Ectodermal cell (in vitro differentiated cells): ENCODE measurements around the gene HES1.

Source experiments
- H3K27ac ChIP-seq: 2 replicates; pipeline ENCODE4 v1.7.0; 2013; ENCODE audit warnings: mild to moderate bottlenecking, low read depth, low read length; ENCODE audit not compliant: insufficient read depth, poor library complexity, severe bottlenecking
- H3K27me3 ChIP-seq: 2 replicates; pipeline ENCODE4 v1.7.0; 2013; ENCODE audit warnings: mild to moderate bottlenecking, low read length; ENCODE audit not compliant: insufficient read depth, control insufficient read depth, poor library complexity, severe bottlenecking
- H3K36me3 ChIP-seq: one replicate; pipeline ENCODE4 v1.7.0; 2013; ENCODE audit warnings: low read length; ENCODE audit not compliant: control insufficient read depth, insufficient read depth
- H3K4me1 ChIP-seq: one replicate; pipeline ENCODE4 v1.7.0; 2013; ENCODE audit warnings: low read length; ENCODE audit not compliant: control insufficient read depth, insufficient read depth
- H3K4me3 ChIP-seq: 2 replicates; pipeline ENCODE4 v1.7.0; 2013; ENCODE audit warnings: low read depth, low read length, control low read depth; ENCODE audit not compliant: insufficient read depth
- H3K9me3 ChIP-seq: 2 replicates; pipeline ENCODE4 v1.7.0; 2013; ENCODE audit warnings: mild to moderate bottlenecking, low read length, moderate library complexity; ENCODE audit not compliant: control insufficient read depth
- WGBS, 2 experiments: methylation state at CpG; one replicate each; pipeline ENCODE4 v1.1.7; 2013; ENCODE audit warnings: missing lambda C conversion rate in 2 of 2; 5-methylcytosine and 5-hydroxymethylcytosine counted together

The HES1 gene

DNA sequence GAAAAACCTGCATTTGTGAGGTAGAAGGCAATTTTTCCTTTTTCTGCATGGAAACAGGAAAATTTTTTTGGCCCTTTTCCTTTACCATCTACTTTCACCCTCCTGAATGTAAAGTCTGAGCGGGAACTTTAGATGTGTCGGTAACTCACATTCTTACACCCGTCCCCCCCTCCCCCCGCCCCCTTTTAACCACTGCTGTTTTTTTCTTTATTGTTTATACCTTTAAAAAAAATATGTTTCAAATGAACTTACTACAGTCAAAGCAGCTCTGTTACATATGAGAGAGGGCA is 487 bp upstream of the HES1 start:
- 0% methylated on average over 1 to 2 of the region's 4 CpGs for WGBS, 2 experiments
- no peaks in the 10 kb centered on the region for H3K36me3 ChIP-seq
- H3K27me3 ChIP-seq = peaks cover 46% of the 10 kb centered on the region
- H3K27ac ChIP-seq = peak overlapping the region; percentile 85
- H3K4me1 ChIP-seq = peaks cover 48% of the 10 kb centered on the region
- peak overlapping the region; percentile 65 for H3K4me3 ChIP-seq
- no peaks in the 10 kb centered on the region for H3K9me3 ChIP-seq

- 0% methylated on average over 17 of the region's 17 CpGs for WGBS, 2 experiments
- Histone ChIP-seq H3K4me3 (peak overlapping the region; percentile 65), H3K27me3 (peaks cover 41% of the 10 kb centered on the region), H3K4me1 (peaks cover 38% of the 10 kb centered on the region), H3K9me3 (no peaks in the 10 kb centered on the region), H3K27ac (no peak overlapping the region), H3K36me3 (no peaks in the 10 kb centered on the region)
Measured at GRCh38 chr3:194136519-194137007, 615 bp downstream of the HES1 start.

DNA sequence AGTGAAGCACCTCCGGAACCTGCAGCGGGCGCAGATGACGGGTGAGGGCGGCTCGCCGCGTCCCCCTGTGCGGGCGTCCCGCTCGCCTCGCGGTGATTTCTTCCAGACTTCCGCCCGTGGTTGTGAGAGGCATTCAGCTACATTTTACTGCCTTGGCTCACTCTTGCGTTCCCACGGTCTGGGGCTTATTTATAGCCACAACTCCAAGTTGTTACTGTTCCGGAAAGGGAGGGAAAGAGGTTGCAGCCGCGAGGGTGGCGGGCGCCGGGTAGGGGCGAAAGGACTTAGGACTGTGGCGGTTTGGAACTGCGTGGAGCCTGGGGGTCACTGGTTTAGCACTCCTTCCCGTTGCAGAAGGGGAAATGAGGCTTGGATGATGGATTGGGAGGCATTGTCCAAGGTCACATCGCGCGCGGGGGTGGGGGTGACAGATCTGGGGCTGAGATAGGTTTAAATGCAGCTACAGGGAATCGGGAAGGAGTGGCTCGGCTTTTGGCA is 1.1 kb downstream of the HES1 start:
- Histone ChIP-seq H3K27me3 (peaks cover 36% of the 10 kb centered on the region), H3K4me1 (peaks cover 38% of the 10 kb centered on the region)
- 0 to 1% methylated on average over 34 of the region's 34 CpGs for WGBS, 2 experiments

GRCh38 chr3:194137506-194138474 is 1.8 kb downstream of the HES1 start:
- Histone ChIP-seq H3K36me3 (no peaks in the 10 kb centered on the region), H3K4me3 (peak overlapping the region; percentile 65), H3K27ac (no peak overlapping the region), H3K9me3 (no peaks in the 10 kb centered on the region), H3K27me3 (peaks cover 29% of the 10 kb centered on the region), H3K4me1 (peaks cover 35% of the 10 kb centered on the region)
- 1 to 3% methylated on average over 68 of the region's 69 CpGs for WGBS, 2 experiments

More for the DNA sequence above, 1.1 kb downstream of the HES1 start:
- Histone ChIP-seq H3K27ac (no peak overlapping the region), H3K36me3 (no peaks in the 10 kb centered on the region), H3K9me3 (no peaks in the 10 kb centered on the region), H3K4me3 (peak overlapping the region; percentile 65)

GRCh38 chr3:194138732-194139070 is 2.8 kb downstream of the HES1 start:
- H3K36me3 ChIP-seq = no peaks in the 10 kb centered on the region
- peaks cover 20% of the 10 kb centered on the region for H3K27me3 ChIP-seq
- H3K9me3 ChIP-seq = no peaks in the 10 kb centered on the region
- 28 to 29% methylated on average over 4 of the region's 4 CpGs for WGBS, 2 experiments
- peak overlapping the region; percentile 8 for H3K4me3 ChIP-seq
- peaks cover 30% of the 10 kb centered on the region for H3K4me1 ChIP-seq
- H3K27ac ChIP-seq = no peak overlapping the region

DNA sequence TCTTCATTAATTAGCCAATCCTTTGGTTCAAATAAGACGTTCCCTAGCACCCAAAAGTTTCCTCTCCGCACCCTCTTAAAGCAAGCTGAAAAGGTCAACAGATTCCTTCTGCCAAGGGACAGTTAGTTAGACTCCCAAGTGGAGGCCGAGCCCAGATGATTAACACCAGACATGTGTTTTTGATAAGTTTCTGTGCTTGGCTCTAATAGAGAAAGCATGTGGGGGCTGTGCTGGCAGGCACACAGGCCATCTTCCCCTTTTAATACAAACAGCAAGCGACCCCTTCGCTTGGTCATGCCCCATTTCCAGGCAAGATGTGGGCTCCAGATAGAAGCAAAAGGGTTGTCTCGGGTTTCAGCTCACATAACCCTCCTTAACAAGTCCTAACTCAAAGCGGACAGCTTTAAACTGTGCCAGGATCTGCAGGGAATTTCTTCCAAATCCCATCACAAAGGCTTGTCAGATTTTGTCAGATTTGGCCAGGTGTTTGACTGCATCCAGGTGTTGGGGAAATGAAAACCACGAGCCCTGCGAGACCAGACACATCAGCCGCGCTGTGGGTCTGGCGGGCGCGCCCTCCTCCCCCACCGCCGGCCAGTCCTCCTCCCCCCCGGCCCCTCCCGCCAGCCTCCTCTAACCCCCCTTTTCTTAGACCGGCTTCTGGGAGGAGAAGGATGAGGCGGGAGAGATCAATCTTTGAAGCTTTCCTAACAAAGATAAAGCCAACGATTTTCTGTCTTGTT is 3.3 kb downstream of the HES1 start:
- peaks cover 30% of the 10 kb centered on the region for H3K4me1 ChIP-seq
- peak overlapping the region; percentile 9 for H3K27ac ChIP-seq

DNA sequence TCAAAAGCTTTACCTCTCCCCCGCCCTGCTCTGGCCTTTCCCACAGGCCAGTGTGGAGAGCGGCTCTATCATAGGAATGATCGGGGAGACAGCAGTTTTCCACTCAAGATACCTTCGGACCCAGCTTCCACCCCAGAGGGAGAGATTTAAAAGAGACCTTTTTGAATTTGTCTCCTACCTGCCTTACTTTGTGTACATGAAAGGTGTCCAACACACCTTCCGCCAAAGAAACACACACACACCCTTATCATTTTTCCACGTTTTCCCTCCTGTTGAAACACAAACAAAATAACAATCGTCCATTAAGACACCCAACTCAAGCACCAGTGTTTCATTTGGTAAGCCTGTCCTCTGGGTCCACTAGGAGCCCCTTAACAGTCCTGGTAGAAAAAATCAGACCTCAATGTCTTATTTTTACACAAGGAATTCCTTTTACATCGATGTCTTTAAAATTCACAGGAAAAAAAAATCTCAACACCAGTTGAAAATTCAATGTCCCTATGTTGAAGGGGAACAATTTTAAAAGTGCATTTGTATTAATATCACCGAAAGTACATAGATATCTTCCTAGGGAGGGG is 4.0 kb downstream of the HES1 start:
- peaks cover 18% of the 10 kb centered on the region for H3K27me3 ChIP-seq
- no peak overlapping the region for H3K4me3 ChIP-seq
- peaks cover 30% of the 10 kb centered on the region for H3K4me1 ChIP-seq
- H3K36me3 ChIP-seq = no peaks in the 10 kb centered on the region
- no peaks in the 10 kb centered on the region for H3K9me3 ChIP-seq
- H3K27ac ChIP-seq = no peak overlapping the region
- WGBS, 2 experiments = 26 to 27% methylated on average over 7 to 8 of the region's 9 CpGs

More for the DNA sequence above, 3.3 kb downstream of the HES1 start:
- WGBS, 2 experiments = 6 to 8% methylated on average over 15 to 21 of the region's 21 CpGs
- H3K4me3 ChIP-seq = peak overlapping the region; percentile 2
- no peaks in the 10 kb centered on the region for H3K36me3 ChIP-seq
- H3K9me3 ChIP-seq = no peaks in the 10 kb centered on the region
- peaks cover 18% of the 10 kb centered on the region for H3K27me3 ChIP-seq

GRCh38 chr3:194140520-194141414 is 4.8 kb downstream of the HES1 start:
- H3K4me3 ChIP-seq = peak overlapping the region; percentile 34
- WGBS, 2 experiments = 1% methylated on average over 71 of the region's 71 CpGs
- peak overlapping the region; percentile 72 for H3K27ac ChIP-seq

GRCh38 chr3:194141415-194142155 is 5.6 kb downstream of the HES1 start:
- no peaks in the 10 kb centered on the region for H3K36me3 ChIP-seq
- peaks cover 18% of the 10 kb centered on the region for H3K27me3 ChIP-seq
- H3K27ac ChIP-seq = peak overlapping the region; percentile 80
- H3K4me1 ChIP-seq = peaks cover 30% of the 10 kb centered on the region
- WGBS, 2 experiments = 2 to 3% methylated on average over 65 of the region's 65 CpGs
- H3K4me3 ChIP-seq = no peak overlapping the region
- H3K9me3 ChIP-seq = no peaks in the 10 kb centered on the region

More at GRCh38 chr3:194140520-194141414, 4.8 kb downstream of the HES1 start:
- H3K9me3 ChIP-seq = no peaks in the 10 kb centered on the region
- H3K27me3 ChIP-seq = peaks cover 18% of the 10 kb centered on the region
- peaks cover 30% of the 10 kb centered on the region for H3K4me1 ChIP-seq
- H3K36me3 ChIP-seq = no peaks in the 10 kb centered on the region
